Tibial nerve (tissue), 4 donors: ENCODE results near the gene PIP5K1B. TPM values are rescaled to one million over a fixed set of nuclear protein-coding genes. Genes with fewer than 3 reads are reported as not detected.

ENCODE experiments used
- DNase-seq, 2 donors: peaks; one replicate each; pipeline ENCODE4 v3.0.0-alpha.2; 2019; ENCODE audit warnings: low spot score in 2 of 2
- H3K27ac ChIP-seq, 4 donors: fragments of 200-600 bp; sonication (generic) in 3 of 4; one replicate each; pipeline ENCODE4 v1.5.1; 2017 to 2019; ENCODE audit warnings: mild to moderate bottlenecking in 1 of 4
- H3K27me3 ChIP-seq, 2 donors: fragments of 200-600 bp; sonication (generic) in 1 of 2; one replicate each; pipeline versions ENCODE4 v1.5.1 to v1.6.0; 2017 to 2019
- H3K36me3 ChIP-seq, 3 donors: fragments of 200-600 bp; sonication (generic); one replicate each; pipeline ENCODE4 v1.5.1; 2018 to 2019
- H3K4me1 ChIP-seq, 4 donors: fragments of 200-600 bp; sonication (generic) in 3 of 4; one replicate each; pipeline ENCODE4 v1.5.1; 2017 to 2019
- H3K4me3 ChIP-seq, 4 donors: fragments of 200-600 bp; sonication (generic) in 3 of 4; one replicate each; pipeline ENCODE4 v1.5.1; 2017 to 2019; ENCODE audit warnings: mild to moderate bottlenecking in 1 of 4, moderate library complexity in 1 of 4
- H3K9me3 ChIP-seq, 4 donors: fragments of 200-600 bp; sonication (generic) in 3 of 4; one replicate each; pipeline ENCODE4 v1.5.1; 2017 to 2019
- EP300 ChIP-seq, 2 donors: sonication (generic); formaldehyde crosslinking; IDR thresholded peaks; one replicate each; pipeline ENCODE4 v1.6.1; 2017; ENCODE audit warnings: antibody characterized with exemption in 2 of 2, mild to moderate bottlenecking in 1 of 2
- WGBS, 2 donors: methylation state at CpG; one replicate each; pipeline ENCODE4 v1.1.5; 2018; 5-methylcytosine and 5-hydroxymethylcytosine counted together
- small RNA-seq: library from RNA; depleted of rRNA; stranded (forward); fragments of <200 nt; gene quantifications from one replicate; pipeline ENCODE3, GENCODE V24; 2016
- total RNA-seq, 4 donors: library from RNA; depleted of rRNA; stranded (reverse); fragments of >200 nt; gene quantifications; one replicate each; pipeline ENCODE4 v1.1.0, GENCODE V29; 2016
- TF ChIP-seq, protein P1 (sequence below), 5 experiments: fragments of 200-600 bp in 3 of 5; fragments of 450-650 bp in 2 of 5; sonication (generic) in 3 of 5; IDR thresholded peaks; one replicate each; pipeline ENCODE4 v1.5.1; 2016 to 2019; ENCODE audit warnings: antibody characterized with exemption in 5 of 5, mild to moderate bottlenecking in 3 of 5, moderate library complexity in 2 of 5

Gene PIP5K1B
- total RNA-seq, 4 donors from 2014 or later = 0.20 to 6.8 (median 3.5) TPM

DNA sequence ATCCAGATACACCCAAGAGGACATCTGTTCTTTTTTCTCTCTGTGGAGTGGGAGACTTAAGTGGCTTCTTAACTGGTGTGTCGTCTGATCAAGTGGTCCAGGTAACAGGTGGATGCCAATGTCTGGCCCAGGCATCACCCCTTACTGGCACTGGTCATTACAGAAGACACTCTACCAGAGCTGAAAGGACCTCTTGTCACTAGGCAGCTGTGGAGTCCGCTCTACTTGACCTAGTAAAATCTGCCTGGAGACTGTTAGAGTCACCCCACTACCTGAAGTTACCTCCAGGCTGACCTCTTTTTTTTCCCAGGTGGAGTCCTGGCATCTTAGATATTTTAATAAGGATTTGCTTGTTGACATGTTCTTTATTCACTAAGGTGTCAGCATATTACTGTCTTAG is 353.1 kb downstream of the PIP5K1B start:
- Histone ChIP-seq H3K27me3 (no peaks in the 10 kb centered on the region), H3K9me3 (no peaks in the 10 kb centered on the region), H3K27ac (no peak overlapping the region), H3K4me3 (no peak overlapping the region), H3K4me1 (peaks cover 0 to 9% (median 0%) of the 10 kb centered on the region in 4 donors), H3K36me3 (peaks cover 0 to 19% (median 0%) of the 10 kb centered on the region in 3 donors)
- TF ChIP-seq, protein P1, sequence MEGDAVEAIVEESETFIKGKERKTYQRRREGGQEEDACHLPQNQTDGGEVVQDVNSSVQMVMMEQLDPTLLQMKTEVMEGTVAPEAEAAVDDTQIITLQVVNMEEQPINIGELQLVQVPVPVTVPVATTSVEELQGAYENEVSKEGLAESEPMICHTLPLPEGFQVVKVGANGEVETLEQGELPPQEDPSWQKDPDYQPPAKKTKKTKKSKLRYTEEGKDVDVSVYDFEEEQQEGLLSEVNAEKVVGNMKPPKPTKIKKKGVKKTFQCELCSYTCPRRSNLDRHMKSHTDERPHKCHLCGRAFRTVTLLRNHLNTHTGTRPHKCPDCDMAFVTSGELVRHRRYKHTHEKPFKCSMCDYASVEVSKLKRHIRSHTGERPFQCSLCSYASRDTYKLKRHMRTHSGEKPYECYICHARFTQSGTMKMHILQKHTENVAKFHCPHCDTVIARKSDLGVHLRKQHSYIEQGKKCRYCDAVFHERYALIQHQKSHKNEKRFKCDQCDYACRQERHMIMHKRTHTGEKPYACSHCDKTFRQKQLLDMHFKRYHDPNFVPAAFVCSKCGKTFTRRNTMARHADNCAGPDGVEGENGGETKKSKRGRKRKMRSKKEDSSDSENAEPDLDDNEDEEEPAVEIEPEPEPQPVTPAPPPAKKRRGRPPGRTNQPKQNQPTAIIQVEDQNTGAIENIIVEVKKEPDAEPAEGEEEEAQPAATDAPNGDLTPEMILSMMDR (IDR thresholded peaks at IDR 0.05) = no peak
- TF ChIP-seq EP300 (IDR thresholded peaks at IDR 0.05) = no peak
- no peak for DNase-seq
- WGBS, 2 donors = 92 to 100% methylated on average over 2 of the region's 2 CpGs

Small RNAs within 50 kb of the gene (small RNA-seq; reads per million reads assigned to genes)
- gene RNU6-820P = not detected

Other genes with a start within 250 kb of the PIP5K1B start
- gene TMEM252, start 164.4 kb upstream of the PIP5K1B start, total RNA-seq = not detected